Fibroblast of lung (primary cell): Measurements from ENCODE around the gene PALLD. TPM values are rescaled to one million over a fixed set of nuclear protein-coding genes. Genes with fewer than 3 reads are reported as not detected.
"Not testable (repeated sequence)": the region's sequence is repeated elsewhere in the genome, so short reads cannot be mapped to it uniquely, and the experiment has no call there.

Source experiments
- DNase-seq, 2 donors: peaks; one replicate each; pipeline versions ENCODE4 v3.0.0 to v3.0.0-alpha.2; 2010; ENCODE audit warnings: low read depth in 2 of 2
- H2AFZ ChIP-seq: 2 replicates; pipeline ENCODE4 v1.5.1; 2012; ENCODE audit warnings: low read length, control low read depth, inconsistent platforms
- H3K27ac ChIP-seq: 2 replicates; pipeline ENCODE4 v1.5.1; 2011; ENCODE audit warnings: low read length, control low read depth; ENCODE audit not compliant: insufficient read depth
- H3K27me3 ChIP-seq: 2 replicates; pipeline ENCODE4 v1.5.1; 2011; ENCODE audit warnings: mild to moderate bottlenecking, low read length; ENCODE audit not compliant: control insufficient read depth, insufficient read depth
- H3K36me3 ChIP-seq: 2 replicates; pipeline ENCODE4 v1.5.1; 2011; ENCODE audit warnings: low read length; ENCODE audit not compliant: control insufficient read depth, insufficient read depth
- H3K4me1 ChIP-seq: 2 replicates; pipeline ENCODE4 v1.5.1; 2011; ENCODE audit warnings: low read length; ENCODE audit not compliant: control insufficient read depth, insufficient read depth; ENCODE audit errors: extremely low read depth
- H3K4me2 ChIP-seq: 2 replicates; pipeline ENCODE4 v1.5.1; 2011; ENCODE audit warnings: low read length, control low read depth; ENCODE audit not compliant: insufficient read depth; ENCODE audit errors: extremely low read depth
- H3K4me3 ChIP-seq, 4 experiments: fragments of 200-600 bp in 1 of 4; sonication (generic) in 1 of 4; replicated peaks in 1 of 4; 2 replicates each; pipeline ENCODE4 v1.5.1; 2011 to 2016; ENCODE audit warnings: low read length in 4 of 4, low read depth in 3 of 4, mild to moderate bottlenecking in 3 of 4, control low read depth in 2 of 4, inconsistent platforms in 1 of 4, mixed read lengths in 1 of 4; ENCODE audit not compliant: insufficient read depth in 1 of 4; ENCODE audit errors: control extremely low read depth in 1 of 4
- H3K79me2 ChIP-seq: 2 replicates; pipeline ENCODE4 v1.5.1; 2012; ENCODE audit warnings: mild to moderate bottlenecking, low read length, inconsistent platforms; ENCODE audit not compliant: control insufficient read depth, insufficient read depth
- H3K9ac ChIP-seq: 2 replicates; pipeline ENCODE4 v1.5.1; 2011; ENCODE audit warnings: mild to moderate bottlenecking, low read length, control low read depth; ENCODE audit not compliant: insufficient read depth
- H3K9me3 ChIP-seq: 2 replicates; pipeline ENCODE4 v1.5.1; 2012; ENCODE audit warnings: low read depth, low read length; ENCODE audit not compliant: control insufficient read depth, insufficient read depth
- H4K20me1 ChIP-seq: 2 replicates; pipeline ENCODE4 v1.5.1; 2011; ENCODE audit warnings: low read length; ENCODE audit not compliant: control insufficient read depth, insufficient read depth; ENCODE audit errors: extremely low read depth
- EZH2 ChIP-seq: IDR thresholded peaks from 2 replicates; pipeline ENCODE4 v1.5.1; 2012; ENCODE audit warnings: low read length, control low read depth, mild to moderate bottlenecking; ENCODE audit errors: missing control alignments
- polyA plus RNA-seq, 2 donors: library from polyadenylated mRNA; depleted of rRNA in 1 of 2; stranded (reverse) in 1 of 2; unstranded in 1 of 2; fragments of >200 nt; gene quantifications; 2 replicates each; pipeline ENCODE4 v1.2.1, GENCODE V29; 2011 to 2012; ENCODE audit warnings: missing spikeins in 1 of 2
- total RNA-seq: library from RNA; depleted of rRNA; stranded (reverse); fragments of >200 nt; gene quantifications from 2 replicates; pipeline ENCODE4 v1.2.1, GENCODE V29; 2014
- TF ChIP-seq, protein P1 (sequence below), 2 donors: IDR thresholded peaks in 1 of 2; conservative IDR thresholded peaks in 1 of 2; 1 replicate in 1 of 2; 2 replicates in 1 of 2; pipeline ENCODE4 v1.5.1; 2011 to 2012; ENCODE audit warnings: low read length in 2 of 2, control low read depth in 1 of 2, inconsistent platforms in 1 of 2, low read depth in 1 of 2, mild to moderate bottlenecking in 1 of 2

PALLD gene
- total and polyA plus RNA-seq, 2 donors (not counting 1 experiment from before 2014, with no cell fraction given) = 200 to 205 TPM

DNA sequence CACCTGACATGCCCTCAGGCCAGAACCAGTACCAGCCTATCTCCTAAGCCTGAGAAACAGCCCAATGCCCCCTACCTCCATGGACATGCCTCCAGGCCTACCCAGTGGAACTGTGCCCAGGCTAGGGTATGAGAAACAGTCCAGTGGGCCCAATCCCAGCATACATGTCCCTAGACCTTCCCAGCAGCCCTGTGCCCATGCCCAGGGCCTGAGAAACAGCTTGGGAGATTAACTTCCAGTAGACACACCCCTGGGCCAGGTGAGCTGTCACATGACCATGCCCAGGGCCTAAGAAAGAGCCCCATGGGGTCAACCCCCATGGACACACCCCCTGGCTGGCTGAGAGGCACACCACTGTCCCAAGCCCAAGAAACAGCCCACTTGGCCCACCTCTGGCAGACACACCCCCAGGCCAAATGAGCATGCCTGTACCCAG, 434.4 kb downstream of the PALLD start:
- TF ChIP-seq EZH2 = no peak
- TF ChIP-seq, protein P1, sequence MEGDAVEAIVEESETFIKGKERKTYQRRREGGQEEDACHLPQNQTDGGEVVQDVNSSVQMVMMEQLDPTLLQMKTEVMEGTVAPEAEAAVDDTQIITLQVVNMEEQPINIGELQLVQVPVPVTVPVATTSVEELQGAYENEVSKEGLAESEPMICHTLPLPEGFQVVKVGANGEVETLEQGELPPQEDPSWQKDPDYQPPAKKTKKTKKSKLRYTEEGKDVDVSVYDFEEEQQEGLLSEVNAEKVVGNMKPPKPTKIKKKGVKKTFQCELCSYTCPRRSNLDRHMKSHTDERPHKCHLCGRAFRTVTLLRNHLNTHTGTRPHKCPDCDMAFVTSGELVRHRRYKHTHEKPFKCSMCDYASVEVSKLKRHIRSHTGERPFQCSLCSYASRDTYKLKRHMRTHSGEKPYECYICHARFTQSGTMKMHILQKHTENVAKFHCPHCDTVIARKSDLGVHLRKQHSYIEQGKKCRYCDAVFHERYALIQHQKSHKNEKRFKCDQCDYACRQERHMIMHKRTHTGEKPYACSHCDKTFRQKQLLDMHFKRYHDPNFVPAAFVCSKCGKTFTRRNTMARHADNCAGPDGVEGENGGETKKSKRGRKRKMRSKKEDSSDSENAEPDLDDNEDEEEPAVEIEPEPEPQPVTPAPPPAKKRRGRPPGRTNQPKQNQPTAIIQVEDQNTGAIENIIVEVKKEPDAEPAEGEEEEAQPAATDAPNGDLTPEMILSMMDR (conservative IDR thresholded peaks at IDR 0.05 in 1 of 2, IDR thresholded peaks at IDR 0.05 in 1 of 2; ENCODE audit: low read depth in 1 of 2, low read length in 2 of 2) = no peak
- no peak overlapping the region for H3K27ac ChIP-seq
- no peak overlapping the region for H3K9ac ChIP-seq
- H3K4me3 ChIP-seq = no peak overlapping the region
- DNase-seq = no peak
- no peaks in the 10 kb centered on the region for H3K9me3 ChIP-seq
- no peaks in the 10 kb centered on the region for H3K79me2 ChIP-seq
- H2AFZ ChIP-seq = no peak overlapping the region
- H3K4me2 ChIP-seq = no peak overlapping the region
- H3K4me1 ChIP-seq = no peaks in the 10 kb centered on the region
- no peaks in the 10 kb centered on the region for H4K20me1 ChIP-seq
- H3K36me3 ChIP-seq = peaks cover 9% of the 10 kb centered on the region
- H3K27me3 ChIP-seq = no peaks in the 10 kb centered on the region

DNA sequence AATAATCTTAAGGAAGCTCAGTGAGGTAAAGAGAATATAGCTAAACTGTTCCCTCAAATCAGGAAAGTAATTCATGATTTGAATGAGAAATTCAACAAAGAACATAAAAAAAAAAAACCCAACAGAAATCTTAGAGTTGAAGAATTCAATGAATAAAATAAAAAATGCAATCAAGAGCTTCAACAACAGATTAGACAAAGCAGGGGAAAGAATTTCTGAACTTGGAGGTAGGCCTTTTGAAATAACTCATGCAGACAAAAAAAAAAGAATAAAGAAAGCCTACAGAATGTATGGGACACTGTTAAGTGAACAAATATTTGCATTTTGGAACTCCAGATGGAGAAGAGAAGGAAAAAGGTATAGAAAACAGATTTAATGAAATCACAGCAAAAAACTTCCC, 435.3 kb downstream of the PALLD start:
- TF ChIP-seq EZH2 = no peak
- TF ChIP-seq, protein P1 (conservative IDR thresholded peaks at IDR 0.05 in 1 of 2, IDR thresholded peaks at IDR 0.05 in 1 of 2; ENCODE audit: low read depth in 1 of 2, low read length in 2 of 2) = no peak
- Histone ChIP-seq H3K9ac (no peak overlapping the region), H2AFZ (no peak overlapping the region), H3K27ac (no peak overlapping the region), H3K79me2 (no peaks in the 10 kb centered on the region), H3K27me3 (no peaks in the 10 kb centered on the region), H3K4me2 (no peak overlapping the region), H3K9me3 (no peaks in the 10 kb centered on the region), H3K36me3 (peaks cover 7% of the 10 kb centered on the region), H3K4me3 (no peak overlapping the region), H3K4me1 (no peaks in the 10 kb centered on the region), H4K20me1 (no peaks in the 10 kb centered on the region)
- DNase-seq = no peak

DNA sequence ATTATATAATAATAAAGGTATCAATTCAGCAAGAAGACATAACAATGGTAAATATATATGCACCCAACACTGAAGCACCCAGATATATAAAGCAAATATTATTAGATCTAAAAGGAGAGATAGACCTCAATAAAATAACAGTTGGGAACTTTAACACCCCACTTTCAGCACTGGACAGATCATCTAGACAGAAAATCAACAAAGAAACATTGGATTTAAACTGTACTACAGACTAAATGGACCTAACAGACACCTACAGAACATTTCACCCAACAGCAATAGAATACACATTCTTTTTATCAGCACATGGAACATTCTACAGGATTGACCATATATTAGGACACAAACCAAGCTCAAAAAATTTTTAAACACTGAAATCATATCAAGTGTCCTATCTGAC, 436.6 kb downstream of the PALLD start:
- H3K4me2 ChIP-seq = no peak overlapping the region
- H3K4me3 ChIP-seq = no peak overlapping the region
- H3K4me1 ChIP-seq = no peaks in the 10 kb centered on the region
- no peak overlapping the region for H3K9ac ChIP-seq
- H3K79me2 ChIP-seq = no peaks in the 10 kb centered on the region
- no peak for DNase-seq
- H3K9me3 ChIP-seq = no peaks in the 10 kb centered on the region
- H3K27ac ChIP-seq = no peak overlapping the region
- H3K27me3 ChIP-seq = no peaks in the 10 kb centered on the region
- H3K36me3 ChIP-seq = peaks cover 5% of the 10 kb centered on the region
- no peak overlapping the region for H2AFZ ChIP-seq
- no peak for TF ChIP-seq EZH2
- TF ChIP-seq, protein P1 (conservative IDR thresholded peaks at IDR 0.05 in 1 of 2, IDR thresholded peaks at IDR 0.05 in 1 of 2; ENCODE audit: low read depth in 1 of 2, low read length in 2 of 2) = no peak
- H4K20me1 ChIP-seq = no peaks in the 10 kb centered on the region

DNA sequence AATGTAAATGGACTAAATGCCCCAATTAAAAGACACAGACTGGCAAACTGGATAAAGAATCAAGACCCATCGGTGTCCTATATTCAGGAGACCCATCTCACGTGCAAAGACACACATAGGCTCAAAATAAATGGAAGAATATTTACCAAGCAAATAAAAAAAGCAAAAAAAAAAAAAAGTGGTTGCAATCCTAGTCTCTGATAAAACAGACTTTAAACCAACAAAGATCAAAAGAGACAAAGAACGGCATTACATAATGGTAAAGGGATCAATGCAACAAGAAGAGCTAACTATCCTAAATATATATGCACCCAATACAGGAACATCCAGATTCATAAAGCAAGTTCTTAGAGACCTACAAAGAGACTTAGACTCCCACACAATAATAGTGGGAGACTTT, 440.6 kb downstream of the PALLD start:
- not testable (repeated sequence) for H3K4me2 ChIP-seq, H3K9ac ChIP-seq, H3K36me3 ChIP-seq, H3K4me3 ChIP-seq, H3K9me3 ChIP-seq, H3K79me2 ChIP-seq, H3K4me1 ChIP-seq, H3K27me3 ChIP-seq, H3K27ac ChIP-seq, DNase-seq, H4K20me1 ChIP-seq, H2AFZ ChIP-seq
